Body of pancreas (tissue), 4 donors: ENCODE results near the gene SLC25A12.
"Not testable (repeated sequence)": the region's sequence is repeated elsewhere in the genome, so short reads cannot be mapped to it uniquely, and the experiment has no call there.

ENCODE experiments used
- CTCF ChIP-seq, 7 experiments: fragments of 450-650 bp in 4 of 7; fragments of 200-600 bp in 3 of 7; sonication (generic) in 3 of 7; IDR thresholded peaks; one replicate each; pipeline ENCODE4 v1.5.1; 2016 to 2019; ENCODE audit warnings: antibody characterized with exemption in 7 of 7
- POLR2A ChIP-seq, 3 donors: fragments of 450-650 bp; IDR thresholded peaks; one replicate each; pipeline ENCODE4 v1.6.1; 2016; ENCODE audit warnings: antibody characterized with exemption in 3 of 3, mild to moderate bottlenecking in 2 of 3

DNA sequence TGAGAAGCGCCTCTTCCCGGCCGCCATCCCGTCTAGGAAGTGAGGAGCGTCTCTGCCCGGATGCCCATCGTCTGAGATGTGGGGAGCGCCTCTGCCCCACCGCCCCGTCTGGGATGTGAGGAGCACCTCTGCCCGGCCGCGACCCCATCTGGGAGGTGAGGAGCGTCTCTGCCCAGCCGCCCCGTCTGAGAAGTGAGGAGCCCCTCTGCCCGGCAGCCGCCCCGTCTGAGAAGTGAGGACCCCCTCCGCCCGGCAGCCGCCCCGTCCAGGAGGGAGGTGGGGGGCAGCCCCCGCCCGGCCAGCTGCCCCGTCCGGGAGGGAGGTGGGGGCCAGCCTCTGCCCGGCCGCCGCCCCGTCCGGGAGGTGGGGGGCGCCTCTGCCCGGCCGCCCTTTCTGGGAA lies 119.5 kb downstream of the SLC25A12 start:
- not testable (repeated sequence) for TF ChIP-seq CTCF, POLR2A (IDR thresholded peaks at IDR 0.05)
